GM12878 (cell line): ENCODE data around the gene SCGN. TPM values are rescaled to one million over a fixed set of nuclear protein-coding genes. Genes with fewer than 3 reads are reported as not detected.

Experiments used
- ATAC-seq: fragments of 200-7000 bp; cut with Tn5 transposase; 3 replicates; pipeline ENCODE4 v1.9.1; 2020; ENCODE audit warnings: mild to moderate bottlenecking, moderate library complexity
- BruUV-seq: library from RNA; stranded (reverse); fragments of 400-500 nt; replicated peaks from 2 replicates; lab custom pipeline; 2021; lab: Mats Ljungman, UMichigan
- CTCF ChIA-PET: fragments of 300-600 bp; sonication (Branson Sonifier 250); formaldehyde crosslinking; extraction: SDS; loops from one replicate; lab custom pipeline; 2021; ENCODE audit warnings: inconsistent platforms; lab: Yijun Ruan, JAX
- POLR2A ChIA-PET: fragments of 350-600 bp; formaldehyde crosslinking; extraction: SDS; loops from one replicate; lab custom pipeline; 2021; ENCODE audit warnings: inconsistent platforms; lab: Charles Lee
- RAD21 ChIA-PET: fragments of 300-600 bp; sonication (Branson Sonifier 250); formaldehyde crosslinking; loops from one replicate; lab custom pipeline; 2023; ENCODE audit warnings: antibody characterized with exemption; ENCODE audit not compliant: unreplicated experiment; lab: Charles Lee
- SMC1A ChIA-PET: fragments of 300-600 bp; sonication (Branson Sonifier 250); formaldehyde crosslinking; loops from one replicate; lab custom pipeline; 2023; ENCODE audit not compliant: unreplicated experiment, uncharacterized antibody; lab: Charles Lee
- DNase-seq: peaks from one replicate; pipeline ENCODE4 v3.0.0-alpha.2; 2011; ENCODE audit warnings: low read depth, low spot score
- FAIRE-seq: peaks from 3 replicates; lab custom pipeline; 2011; peaks lifted over from hg19 to GRCh38; lab: Jason Lieb, UNC
- H2AFZ ChIP-seq: 2 replicates; pipeline ENCODE4 v1.6.0; 2011; ENCODE audit warnings: low read depth, low read length, control low read depth; ENCODE audit not compliant: control insufficient read depth
- H3K27ac ChIP-seq: 2 replicates; pipeline ENCODE4 v1.5.1; 2011; ENCODE audit warnings: control low read depth; ENCODE audit not compliant: control insufficient read depth, insufficient read depth
- H3K27me3 ChIP-seq, 2 experiments: replicated peaks in 1 of 2; 2 replicates each; pipeline versions ENCODE4 v1.6.0 to v1.6.1; 2011; ENCODE audit warnings: low read length in 1 of 2; ENCODE audit not compliant: control insufficient read depth in 2 of 2, insufficient read depth in 2 of 2
- H3K36me3 ChIP-seq, 2 experiments: 2 replicates each; pipeline ENCODE4 v1.5.1; 2011; ENCODE audit warnings: low read length in 1 of 2; ENCODE audit not compliant: control insufficient read depth in 2 of 2, insufficient read depth in 2 of 2
- H3K4me1 ChIP-seq: 2 replicates; pipeline ENCODE4 v1.6.1; 2011; ENCODE audit warnings: mild to moderate bottlenecking, low read length, moderate library complexity, mixed read lengths; ENCODE audit not compliant: control insufficient read depth, insufficient read depth
- H3K4me2 ChIP-seq: 2 replicates; pipeline ENCODE4 v1.6.0; 2011; ENCODE audit warnings: control low read depth; ENCODE audit not compliant: control insufficient read depth, insufficient read depth
- H3K4me3 ChIP-seq: fragments of 200-600 bp; sonication (generic); 2 replicates; pipeline ENCODE4 v1.5.1; 2016
- H3K79me2 ChIP-seq: 2 replicates; pipeline ENCODE4 v1.6.0; 2011; ENCODE audit warnings: low read length; ENCODE audit not compliant: control insufficient read depth, insufficient read depth
- H3K9ac ChIP-seq: 2 replicates; pipeline ENCODE4 v1.8.0; 2011; ENCODE audit warnings: low read length, control low read depth, mixed read lengths; ENCODE audit not compliant: control insufficient read depth, insufficient read depth
- H3K9me3 ChIP-seq: replicated peaks from 3 replicates; pipeline ENCODE4 v1.5.1; 2011; ENCODE audit warnings: mild to moderate bottlenecking, low read length; ENCODE audit not compliant: control insufficient read depth, insufficient read depth
- H4K20me1 ChIP-seq: 2 replicates; pipeline ENCODE4 v1.6.0; 2011; ENCODE audit not compliant: control insufficient read depth, insufficient read depth
- CHD4 ChIP-seq: fragments of 200-600 bp; sonication (generic); IDR thresholded peaks from 2 replicates; pipeline ENCODE4 v1.6.1; 2016; ENCODE audit warnings: mild to moderate bottlenecking
- CTCF ChIP-seq, 3 experiments: IDR thresholded peaks in 2 of 3; conservative IDR thresholded peaks in 1 of 3; 2 replicates each; pipeline ENCODE4 v1.5.1; 2011; ENCODE audit warnings: low read depth in 3 of 3, low read length in 3 of 3, mild to moderate bottlenecking in 3 of 3, control low read depth in 2 of 3, moderate library complexity in 2 of 3, inconsistent platforms in 1 of 3, mixed read lengths in 1 of 3; ENCODE audit not compliant: control insufficient read depth in 2 of 3, insufficient read depth in 1 of 3; ENCODE audit errors: extremely low read depth in 1 of 3
- JUNB ChIP-seq: IDR thresholded peaks from 2 replicates; pipeline ENCODE4 v1.6.1; 2016; ENCODE audit warnings: antibody characterized with exemption, mild to moderate bottlenecking
- MTA2 ChIP-seq: fragments of 450-650 bp; IDR thresholded peaks from 2 replicates; pipeline ENCODE4 v1.6.1; 2016; ENCODE audit warnings: low read depth, mild to moderate bottlenecking, moderate library complexity
- MXI1 ChIP-seq: fragments of 150-350 bp; IDR thresholded peaks from 2 replicates; pipeline ENCODE4 v1.6.1; 2011; ENCODE audit warnings: low read depth, mild to moderate bottlenecking, inconsistent platforms, low read length, improper control_type of control experiment
- MYB ChIP-seq: fragments of 150-350 bp; IDR thresholded peaks from 2 replicates; pipeline ENCODE4 v1.6.1; 2014; ENCODE audit warnings: mild to moderate bottlenecking, low read depth, low read length, borderline replicate concordance
- NKRF ChIP-seq: fragments of 450-650 bp; conservative IDR thresholded peaks from 2 replicates; pipeline ENCODE4 v1.6.1; 2017; ENCODE audit warnings: mild to moderate bottlenecking, moderate library complexity
- NRF1 ChIP-seq: conservative IDR thresholded peaks from 2 replicates; pipeline ENCODE4 v1.6.1; 2011; ENCODE audit warnings: mild to moderate bottlenecking, low read depth, low read length, improper control_type of control experiment
- PAX5 ChIP-seq: IDR thresholded peaks from 2 replicates; pipeline ENCODE4 v1.6.1; 2011; ENCODE audit warnings: low read depth, low read length, borderline replicate concordance
- POLR2A ChIP-seq: IDR thresholded peaks from 2 replicates; pipeline ENCODE4 v1.6.1; 2011; ENCODE audit warnings: low read depth, mild to moderate bottlenecking, low read length
- RAD21 ChIP-seq: IDR thresholded peaks from 2 replicates; pipeline ENCODE4 v1.6.1; 2011; ENCODE audit warnings: mild to moderate bottlenecking, low read depth, low read length, moderate library complexity; ENCODE audit not compliant: insufficient read depth
- RFX5 ChIP-seq: IDR thresholded peaks from 2 replicates; pipeline ENCODE4 v1.6.1; 2011; ENCODE audit warnings: low read depth, low read length, improper control_type of control experiment
- SMAD5 ChIP-seq: IDR thresholded peaks from 2 replicates; pipeline ENCODE4 v1.6.1; 2016; ENCODE audit warnings: antibody characterized with exemption, low read depth
- SMC3 ChIP-seq: IDR thresholded peaks from 2 replicates; pipeline ENCODE4 v1.6.1; 2011; ENCODE audit warnings: low read length, improper control_type of control experiment, borderline replicate concordance
- SP1 ChIP-seq: IDR thresholded peaks from one replicate; pipeline ENCODE4 v1.6.1; 2011; ENCODE audit warnings: low read depth, low read length
- SUPT20H ChIP-seq: IDR thresholded peaks from 2 replicates; pipeline ENCODE4 v1.6.1; 2011; ENCODE audit warnings: low read depth, mild to moderate bottlenecking, low read length, moderate library complexity, borderline replicate concordance; ENCODE audit not compliant: control insufficient read depth
- TAF1 ChIP-seq: IDR thresholded peaks from 2 replicates; pipeline ENCODE4 v1.6.1; 2011; ENCODE audit warnings: mild to moderate bottlenecking, low read depth, low read length, borderline replicate concordance
- ZNF274 ChIP-seq: IDR thresholded peaks from one replicate; pipeline ENCODE4 v1.8.0; 2011; ENCODE audit not compliant: insufficient read length, insufficient read depth
- ZNF622 ChIP-seq: fragments of 450-650 bp; IDR thresholded peaks from 2 replicates; pipeline ENCODE4 v1.6.1; 2017; ENCODE audit warnings: mild to moderate bottlenecking, inconsistent platforms
- WGBS: methylation state at CpG from one replicate; pipeline ENCODE4 v1.1.6; 2016; ENCODE audit warnings: low lambda C conversion rate; ENCODE audit not compliant: insufficient replicate concordance, insufficient coverage; ENCODE audit errors: missing lambda C conversion rate; 5-methylcytosine and 5-hydroxymethylcytosine counted together
- in situ Hi-C: fragments of 300-500 bp; cut with MboI; formaldehyde crosslinking; loops from 9 replicates; pipeline ENCODE4 v1.14.3; 2018; ENCODE audit warnings: mixed read lengths
- intact Hi-C: fragments of 100-400 bp; cut with micrococcal nuclease; formaldehyde crosslinking; loops from one replicate; pipeline ENCODE4 v1.14.2; 2022; ENCODE audit not compliant: unreplicated experiment
- polyA plus RNA-seq, 11 experiments: library from polyadenylated mRNA; depleted of rRNA in 4 of 11; unstranded in 6 of 11; stranded (reverse) in 5 of 11; fragments of >200 nt; fragmentation: Nextera tagmentation in 4 of 11; fragmentation: Illumina TruSeq in 1 of 11; extraction: Ambion mirVana in 4 of 11; extraction: Trizol in 1 of 11; gene quantifications; 1 replicate in 1 of 11; 2 replicates in 10 of 11; pipeline versions ENCODE4 v1.2.1 to v1.2.3, GENCODE V29; 2011 to 2016; ENCODE audit warnings: inconsistent platforms in 2 of 11, missing spikeins in 2 of 11, low read depth in 1 of 11
- total RNA-seq, 4 experiments: library from RNA; depleted of rRNA in 3 of 4; stranded (reverse); fragments of >200 nt in 3 of 4; fragmentation: Illumina TruSeq in 1 of 4; extraction: Trizol in 1 of 4; gene quantifications; 2 replicates each; pipeline versions ENCODE4 v1.2.1 to v1.2.3, GENCODE V29; 2013 to 2021

The SCGN gene
- total and polyA plus RNA-seq, 10 of the 15 experiments (the other 5 are each of a cell fraction or from before 2014, with no cell fraction given) = not detected

GRCh38 chr6:25715794-25716193 lies 63.8 kb downstream of the SCGN start (continued):
- TF ChIP-seq NKRF = no peak

- H3K4me1 ChIP-seq = no peaks in the 10 kb centered on the region
- H3K9me3 ChIP-seq = no peaks in the 10 kb centered on the region
- intact Hi-C loops = loop anchor here (2.0 to 5.0 kb wide), 2 partner anchors 274 to 495 kb away; no protein-coding TSS in a partner anchor
- in situ Hi-C loops = loop anchor here (10.0 kb wide), 1 partner anchor 493 kb away; no protein-coding TSS in a partner anchor
- BruUV-seq = no TSS peak
- no peak overlapping the region for H3K4me3 ChIP-seq
- ATAC-seq (0 out of 3 replicates have a peak, but pooled peaks have one; percentile 34), DNase-seq (no peak), FAIRE-seq (no peak)
- no peak overlapping the region for H3K4me2 ChIP-seq
- no peak overlapping the region for H3K27ac ChIP-seq
- no peak overlapping the region for H3K9ac ChIP-seq
- WGBS = 16% methylated on average over 6 of the region's 6 CpGs
- H3K79me2 ChIP-seq = no peaks in the 10 kb centered on the region
- CTCF ChIA-PET = interaction anchor here (0.5 to 4.6 kb wide), 52 partner anchors 8 to 1685 kb away, joined by 3 to 85 read pairs (median 4); a partner anchor contains a TSS
- H3K36me3 ChIP-seq = no peaks in the 10 kb centered on the region
- H3K27me3 ChIP-seq = peaks cover 0 to 3% of the 10 kb centered on the region in 2 experiments; a peak in 1 of 4 replicates
- POLR2A ChIA-PET = no interaction called here
- SMC1A ChIA-PET = interaction anchor here (0.7 to 1.8 kb wide), 19 partner anchors 10 to 498 kb away, joined by 3 to 12 read pairs (median 3); partner anchors contain the start of gene TRIM38
- RAD21 ChIA-PET = interaction anchor here (0.6 to 2.0 kb wide), 12 partner anchors 127 to 495 kb away, joined by 3 to 28 read pairs (median 4); no protein-coding TSS in a partner anchor
- H2AFZ ChIP-seq = no peak overlapping the region
- no peaks in the 10 kb centered on the region for H4K20me1 ChIP-seq
- TF ChIP-seq SUPT20H = no peak
- TF ChIP-seq SMC3 = peak; percentile 36; the same call in 1 of the 2 replicates
- no peak for TF ChIP-seq JUNB
- no peak for TF ChIP-seq SP1
- no peak for TF ChIP-seq MXI1
- TF ChIP-seq NRF1 = no peak
- no peak for TF ChIP-seq MTA2
- TF ChIP-seq CHD4 = no peak
- TF ChIP-seq RFX5 = no peak
- TF ChIP-seq POLR2A = no peak
- TF ChIP-seq ZNF274 = no peak
- TF ChIP-seq TAF1 = no peak
- TF ChIP-seq RAD21 = 0 out of 2 replicates have a peak, but pooled peaks have one; percentile 32
- TF ChIP-seq MYB = no peak
- TF ChIP-seq PAX5 = 0 out of 2 replicates have a peak, but pooled peaks have one; percentile 21
- no peak for TF ChIP-seq ZNF622
- TF ChIP-seq SMAD5 = no peak
- TF ChIP-seq CTCF (IDR thresholded peaks at IDR 0.05 in 2 of 3, conservative IDR thresholded peaks at IDR 0.05 in 1 of 3; ENCODE audit: control insufficient read depth in 2 of 3, extremely low read depth in 1 of 3, insufficient read depth in 1 of 3, low read depth in 3 of 3, low read length in 3 of 3) = peak; percentile 42 to 48 (median 47)
Measured at GRCh38 chr6:25717866-25718740, 66.1 kb downstream of the SCGN start.
